ENCODE data around the gene ANKRD13D. TPM values are rescaled to one million over a fixed set of nuclear protein-coding genes. Genes with fewer than 3 reads are reported as not detected.
A peak's percentile ranks its signal among the peaks of the same experiment; 100 is the strongest.
"Not testable (repeated sequence)": the region's sequence is repeated elsewhere in the genome, so short reads cannot be mapped to it uniquely, and the experiment has no call there.

ANKRD13D gene
- polyA plus RNA-seq, 3 donors = 18.9 to 21.1 (median 20.8) TPM

DNA sequence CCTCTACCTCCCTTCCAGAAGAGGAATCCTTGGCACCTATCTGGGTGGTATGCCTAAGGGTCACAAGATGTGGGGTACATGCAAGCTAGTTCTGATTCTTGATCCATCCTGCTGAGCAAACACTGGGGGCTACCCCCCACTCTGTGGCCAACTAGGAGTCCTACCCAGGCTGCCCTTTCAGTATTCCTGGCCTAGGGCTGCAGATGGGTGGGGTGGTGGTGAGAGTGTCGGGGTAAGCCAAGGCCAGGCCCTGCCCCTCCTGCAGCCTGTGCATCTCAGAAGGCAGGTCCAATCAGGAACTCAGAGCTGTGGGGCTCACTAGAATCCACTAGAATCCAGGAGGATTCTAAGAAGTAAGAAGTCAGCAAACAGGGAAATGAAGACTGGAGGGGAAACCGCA, 25.1 kb downstream of the ANKRD13D start:
- no peak for DNase-seq (ENCODE audit: low read depth in 3 of 3, low spot score in 2 of 3)

DNA sequence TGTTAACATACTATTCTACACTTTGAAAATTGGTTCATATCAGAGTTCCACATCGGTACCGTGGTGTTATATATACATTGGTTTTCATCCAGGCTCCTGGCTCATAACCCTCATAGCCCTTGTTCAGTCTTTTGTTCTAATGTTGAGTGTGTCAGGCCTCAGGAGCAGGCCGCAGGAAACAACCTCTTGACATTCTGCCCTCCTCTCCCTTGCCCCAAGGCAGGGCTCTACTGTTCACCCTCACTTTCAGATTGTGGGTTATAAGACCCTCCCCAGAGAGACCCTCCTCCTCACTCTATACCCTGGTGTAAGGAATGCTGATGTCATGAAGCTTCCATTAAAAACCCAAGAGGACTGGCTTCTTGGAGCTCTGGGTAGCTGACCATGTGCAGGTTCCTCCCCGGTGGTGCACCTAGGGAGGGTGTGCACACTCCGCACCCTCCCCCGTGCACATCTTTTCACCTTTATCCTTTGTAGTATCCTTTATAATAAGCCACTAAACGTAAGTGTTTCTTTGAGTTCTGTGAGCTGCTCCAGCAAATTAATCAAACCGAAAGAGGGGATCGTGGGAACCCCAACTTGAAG, 26.3 kb downstream of the ANKRD13D start:
- DNase-seq (ENCODE audit: low read depth in 3 of 3, low spot score in 2 of 3) = no peak

DNA sequence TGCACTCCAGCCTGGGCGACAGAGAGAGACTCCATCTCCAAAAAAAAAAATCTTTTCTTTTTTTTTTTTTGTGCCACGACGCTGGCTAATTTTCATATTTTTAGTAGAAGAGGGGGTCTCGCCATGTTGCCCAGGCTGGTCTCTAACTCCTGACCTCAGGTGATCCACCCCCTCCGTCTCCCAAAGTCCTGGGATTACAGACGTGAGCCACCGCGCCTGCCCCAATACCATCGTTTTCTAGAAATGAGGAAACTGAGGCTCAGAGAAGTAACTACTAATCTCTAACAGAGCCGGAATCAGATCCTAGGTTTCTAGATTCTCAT, 27.7 kb downstream of the ANKRD13D start:
- no peak for DNase-seq (ENCODE audit: low read depth in 3 of 3, low spot score in 2 of 3)

DNA sequence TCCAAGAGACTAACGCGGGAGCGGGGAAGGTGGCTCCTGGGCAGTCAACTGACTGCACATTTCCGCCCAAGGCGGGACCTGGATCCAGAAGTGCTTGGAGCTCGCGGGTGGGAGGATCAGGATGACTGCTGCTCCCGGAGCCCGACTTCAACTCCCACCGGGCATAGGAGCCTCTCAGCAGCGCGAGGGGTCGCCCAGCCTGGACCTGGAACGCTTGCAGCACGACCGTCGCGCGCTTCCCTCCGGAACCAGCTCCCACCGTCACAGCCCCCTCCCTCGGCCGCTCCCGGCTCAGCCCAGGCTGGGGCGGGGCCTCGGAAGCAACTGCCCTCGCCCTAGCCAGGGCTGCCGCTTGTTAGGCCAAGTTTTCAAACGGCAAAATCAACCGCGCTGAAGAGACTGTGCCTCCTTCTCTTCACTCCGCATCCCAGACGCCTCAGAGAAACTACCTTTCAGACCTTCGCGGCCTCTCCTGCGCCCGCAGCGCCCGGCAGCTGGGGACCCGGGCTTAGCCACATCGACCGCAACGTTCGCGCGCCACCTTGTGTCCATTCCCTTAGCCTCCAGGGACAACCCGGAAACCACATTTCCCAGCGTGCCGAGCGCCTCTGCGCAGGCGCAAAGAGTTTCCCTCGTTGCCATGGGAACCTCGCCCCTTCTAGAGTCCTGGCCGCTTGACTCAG, 28.2 kb downstream of the ANKRD13D start:
- DNase-seq (ENCODE audit: low read depth in 3 of 3, low spot score in 2 of 3) = peak; percentile 96 to 97 (median 96)

DNA sequence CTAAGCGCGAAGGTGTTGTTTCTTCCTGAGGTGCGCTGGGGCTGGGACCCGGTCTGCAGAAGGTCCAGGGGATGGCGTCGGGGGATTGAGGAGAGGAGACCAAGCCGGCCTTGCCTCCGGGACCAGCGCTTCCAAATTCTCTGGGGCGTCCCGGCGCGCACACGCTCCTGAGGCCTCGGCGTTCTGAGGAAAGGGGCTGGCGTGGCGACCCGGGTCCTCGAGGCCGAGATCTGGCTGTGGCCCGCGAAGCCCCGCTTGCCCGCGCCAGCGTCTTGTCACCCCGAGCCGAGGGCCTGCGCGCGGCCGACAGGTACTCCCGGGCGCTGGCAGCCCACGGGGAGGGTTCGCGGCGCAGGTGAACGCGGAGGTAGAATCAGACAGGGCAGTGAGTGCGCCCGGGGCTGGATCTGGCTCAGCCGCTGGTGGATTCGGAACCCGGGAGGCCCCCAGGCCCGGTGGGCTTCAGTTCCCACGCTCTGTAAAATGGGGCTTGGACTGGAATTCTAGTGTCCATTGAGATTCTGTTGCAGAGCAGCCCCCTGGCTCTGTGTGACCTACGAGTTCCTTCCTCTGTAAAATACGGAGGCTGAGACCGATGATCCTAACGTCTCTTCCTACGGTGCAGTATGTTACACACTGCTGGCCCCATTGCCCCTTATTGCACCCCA, 28.9 kb downstream of the ANKRD13D start:
- no peak for DNase-seq (ENCODE audit: low read depth in 3 of 3, low spot score in 2 of 3)

DNA sequence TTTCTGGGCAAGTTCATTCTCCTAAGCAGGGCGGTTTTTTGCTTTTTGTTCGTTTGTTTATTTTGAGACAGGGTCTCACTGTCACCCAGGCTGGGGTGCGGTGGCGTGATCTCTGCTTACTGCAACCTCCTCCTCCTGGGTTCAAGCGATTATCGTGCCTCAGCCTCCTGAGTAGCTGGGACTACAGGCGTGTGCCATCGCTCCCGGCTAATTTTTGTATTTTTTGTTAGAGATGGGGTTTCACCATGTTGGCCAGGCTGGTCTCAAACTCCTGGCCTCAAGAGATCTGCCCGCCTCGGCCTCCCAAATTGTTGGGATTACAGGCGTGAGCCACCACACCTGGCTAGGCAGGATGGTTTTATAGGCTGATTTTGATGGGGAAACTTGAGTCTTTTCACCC, 29.8 kb downstream of the ANKRD13D start:
- not testable (repeated sequence) for DNase-seq (ENCODE audit: low read depth in 3 of 3, low spot score in 2 of 3)

DNA sequence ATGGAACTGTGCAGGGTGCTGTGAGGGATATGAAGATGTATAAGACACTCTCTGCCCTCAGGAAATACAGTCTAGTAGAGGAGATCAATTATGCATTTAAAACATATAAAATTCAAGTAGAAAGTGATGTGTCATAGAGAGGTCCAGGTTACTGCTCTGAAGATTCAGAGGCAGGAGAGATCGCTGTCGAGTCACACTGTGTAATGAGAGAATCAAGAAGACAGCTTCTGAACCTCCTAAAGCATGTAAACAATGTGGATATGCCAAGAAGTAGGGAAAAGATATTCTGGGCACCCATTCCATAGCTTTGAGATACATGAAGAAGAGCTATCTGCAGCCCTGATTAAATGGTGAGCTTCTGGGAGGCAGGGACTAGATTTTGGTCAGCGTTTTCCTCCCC, 30.9 kb downstream of the ANKRD13D start:
- DNase-seq (ENCODE audit: low read depth in 3 of 3, low spot score in 2 of 3) = no peak

DNA sequence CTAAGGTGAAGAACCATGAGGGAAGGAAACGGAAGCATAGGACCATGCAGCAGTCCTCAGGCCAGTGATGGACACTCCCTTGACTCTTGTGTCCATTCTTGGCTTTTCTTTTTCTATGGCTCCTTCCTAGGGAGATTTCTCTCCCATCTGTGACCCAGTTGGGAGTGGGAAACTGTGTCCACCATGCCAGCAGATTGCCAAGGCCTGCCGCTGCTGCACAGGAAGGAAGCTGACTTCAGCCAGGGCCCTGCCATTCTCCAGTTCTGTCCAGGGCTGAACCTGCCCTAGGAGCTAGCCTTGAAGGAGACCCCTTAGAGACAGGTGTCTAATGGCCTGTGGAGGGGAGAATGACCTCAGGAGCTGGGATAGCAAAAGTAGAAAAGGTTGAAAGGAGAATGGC, 31.6 kb downstream of the ANKRD13D start:
- no peak for DNase-seq (ENCODE audit: low read depth in 3 of 3, low spot score in 2 of 3)

DNA sequence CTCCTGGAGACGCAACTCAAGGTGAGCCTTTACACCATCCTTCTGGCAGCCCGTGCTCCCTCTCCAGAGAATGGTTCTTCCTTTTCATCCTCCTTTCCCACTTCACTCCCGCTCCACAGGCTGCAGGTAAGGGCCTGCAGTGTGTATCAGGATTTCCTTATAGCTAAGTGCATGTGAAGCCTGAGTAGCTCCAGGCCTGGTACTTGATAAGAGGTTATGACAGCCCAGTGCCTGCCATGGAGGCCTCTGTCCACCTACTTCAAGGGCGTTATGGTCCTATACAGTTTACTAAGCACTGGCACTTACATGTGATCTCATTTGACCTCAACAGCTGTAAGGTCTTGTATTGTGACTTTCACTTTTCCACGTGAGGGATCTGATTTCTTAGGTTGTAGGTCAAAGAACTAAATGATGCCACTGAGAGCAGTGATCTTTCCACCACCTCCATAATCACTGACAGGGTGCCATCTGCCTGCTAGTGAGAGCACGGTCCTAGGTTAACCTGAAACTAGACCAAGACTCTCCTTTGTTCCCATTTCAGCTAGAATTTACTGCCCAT, 32.3 kb downstream of the ANKRD13D start:
- no peak for DNase-seq (ENCODE audit: low read depth in 3 of 3, low spot score in 2 of 3)

DNA sequence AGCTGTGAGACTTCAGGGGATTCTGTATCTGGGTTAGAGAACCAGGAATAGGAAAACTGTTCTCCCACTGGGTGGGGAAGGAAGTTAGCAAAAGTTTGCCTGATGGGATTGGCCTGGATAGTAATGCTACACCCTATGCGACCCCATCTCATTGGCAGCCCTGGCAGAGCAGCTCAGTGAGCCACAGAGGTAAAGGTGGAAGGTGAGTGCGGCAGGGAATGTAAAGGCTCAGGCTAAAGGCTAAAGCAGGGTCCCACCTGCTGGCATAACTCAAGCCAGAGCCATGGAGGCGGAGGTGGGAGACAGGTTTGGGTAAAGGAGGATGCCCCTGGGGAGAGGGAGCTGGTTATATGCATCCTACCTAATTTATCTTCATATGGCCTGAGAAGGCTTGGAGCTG, 32.9 kb downstream of the ANKRD13D start:
- no peak for DNase-seq (ENCODE audit: low read depth in 3 of 3, low spot score in 2 of 3)

DNA sequence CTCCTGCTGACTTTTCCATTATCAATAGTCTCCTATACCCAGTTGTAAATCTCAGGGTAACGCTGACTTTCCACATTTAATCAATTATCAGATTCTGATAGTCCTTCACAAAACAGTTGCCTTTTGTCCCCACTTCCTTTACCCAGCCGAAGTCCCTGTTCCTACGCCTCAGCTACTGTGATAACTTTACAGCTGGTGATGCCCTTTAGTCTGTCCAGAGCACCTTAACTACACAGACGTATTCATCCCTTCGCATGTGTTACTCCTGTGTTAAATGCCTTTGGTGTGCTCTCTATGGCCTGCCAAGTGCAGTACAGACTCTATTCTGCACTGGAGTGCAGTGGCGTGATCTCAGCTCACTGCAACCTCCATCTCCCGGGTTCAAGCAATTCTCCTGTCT, 34.4 kb downstream of the ANKRD13D start:
- no peak for DNase-seq (ENCODE audit: low read depth in 3 of 3, low spot score in 2 of 3)

DNA sequence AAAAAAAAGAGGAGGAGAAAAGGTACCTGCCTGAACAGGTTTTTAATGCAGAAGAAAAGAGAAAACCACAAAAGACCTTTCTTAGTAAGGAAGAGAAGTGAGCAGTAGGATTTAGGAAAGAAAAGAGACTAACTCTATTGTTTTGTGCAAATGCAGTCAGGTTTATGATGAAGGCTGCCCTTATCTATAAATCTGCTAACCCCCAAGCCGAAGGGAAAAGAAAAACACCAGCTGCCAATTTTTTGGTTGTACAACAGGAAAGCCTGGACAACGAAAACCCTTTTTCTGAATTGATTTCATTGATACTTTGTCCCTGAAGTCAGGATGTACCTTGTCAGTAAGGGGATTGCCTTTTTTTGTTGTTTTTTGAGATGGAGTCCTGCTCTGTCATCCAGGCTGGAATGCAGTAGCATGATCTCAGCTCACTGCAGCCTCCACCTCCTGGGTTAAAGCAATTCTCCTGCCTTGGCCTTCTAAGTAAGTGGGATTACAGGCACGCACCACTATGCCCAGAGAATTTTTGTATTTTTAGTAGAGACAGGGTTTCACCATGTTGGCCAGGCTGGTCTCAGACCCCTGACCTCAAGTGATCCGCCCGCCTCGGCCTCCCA, 43.1 kb downstream of the ANKRD13D start:
- DNase-seq (ENCODE audit: low read depth in 3 of 3, low spot score in 2 of 3) = no peak

DNA sequence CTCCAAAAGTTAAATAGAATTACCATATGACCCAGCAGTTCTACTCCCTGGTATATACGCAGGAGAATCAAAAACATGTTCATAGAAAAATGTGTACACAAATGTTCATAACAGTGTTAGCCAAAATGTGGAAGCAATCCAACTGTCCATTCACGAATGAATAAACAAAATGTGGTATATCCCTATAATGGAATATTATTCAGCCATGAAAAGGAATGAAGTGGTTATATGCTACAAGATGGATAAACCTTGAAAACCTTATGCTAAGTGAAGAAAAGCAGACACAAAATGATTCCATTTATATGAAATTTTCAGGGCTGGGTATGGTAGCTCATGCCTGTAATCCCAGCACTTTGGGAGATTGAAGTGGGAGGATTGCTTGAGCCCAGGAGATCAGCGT, 48.2 kb downstream of the ANKRD13D start:
- no peak for DNase-seq (ENCODE audit: low read depth in 3 of 3, low spot score in 2 of 3)

DNA sequence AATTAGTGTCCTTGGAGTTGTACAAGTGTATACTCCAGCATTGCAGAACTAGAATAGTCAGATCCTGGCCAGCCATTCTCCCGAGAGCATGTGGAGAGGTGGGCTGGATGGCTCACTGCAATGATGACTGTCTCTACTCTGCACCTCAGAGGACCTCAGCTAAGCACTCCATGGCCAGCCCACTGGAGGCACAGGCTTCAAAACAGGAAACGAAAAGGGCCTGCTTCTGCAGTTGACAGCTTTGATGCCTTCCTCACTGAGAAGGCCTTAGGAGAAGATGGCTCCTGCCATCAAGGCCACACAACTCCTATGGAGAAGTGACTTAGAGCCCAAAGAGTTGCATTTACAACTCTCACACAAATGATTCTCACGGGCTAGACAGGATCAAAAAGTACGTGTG, 55.2 kb downstream of the ANKRD13D start:
- no peak for DNase-seq (ENCODE audit: low read depth in 3 of 3, low spot score in 2 of 3)

DNA sequence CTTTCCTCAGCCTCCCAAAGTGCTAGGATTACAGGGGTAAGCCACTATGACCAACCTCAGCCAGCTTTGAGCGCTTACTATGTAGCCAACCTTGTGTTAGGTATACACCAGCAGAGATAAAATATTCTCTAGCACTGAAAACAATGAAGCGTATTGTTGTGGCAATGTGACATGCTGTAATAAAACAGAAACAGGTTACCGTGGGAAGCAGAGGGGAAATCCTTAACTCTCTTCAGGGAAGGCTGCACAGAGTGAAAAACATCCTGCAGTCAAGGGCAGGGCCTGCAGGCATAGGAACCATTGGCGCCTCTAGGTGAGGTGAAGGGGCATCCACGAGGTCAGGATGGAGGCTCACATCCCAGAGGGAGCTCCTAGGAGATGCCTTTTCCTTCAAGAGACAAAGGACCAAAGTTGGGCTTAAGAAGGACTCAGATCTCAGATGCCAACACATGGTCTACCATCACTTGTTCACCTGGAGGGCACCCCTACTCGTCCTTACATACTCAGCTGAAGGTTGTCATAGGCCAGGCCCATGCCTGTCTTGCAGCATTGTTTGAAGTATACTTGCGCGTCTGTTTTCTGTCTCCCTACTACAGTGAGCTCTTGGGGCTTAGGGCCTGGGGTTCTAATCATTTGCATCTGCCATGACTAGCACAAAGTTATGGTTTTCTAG, 56.3 kb downstream of the ANKRD13D start:
- no peak for DNase-seq (ENCODE audit: low read depth in 3 of 3, low spot score in 2 of 3)

DNA sequence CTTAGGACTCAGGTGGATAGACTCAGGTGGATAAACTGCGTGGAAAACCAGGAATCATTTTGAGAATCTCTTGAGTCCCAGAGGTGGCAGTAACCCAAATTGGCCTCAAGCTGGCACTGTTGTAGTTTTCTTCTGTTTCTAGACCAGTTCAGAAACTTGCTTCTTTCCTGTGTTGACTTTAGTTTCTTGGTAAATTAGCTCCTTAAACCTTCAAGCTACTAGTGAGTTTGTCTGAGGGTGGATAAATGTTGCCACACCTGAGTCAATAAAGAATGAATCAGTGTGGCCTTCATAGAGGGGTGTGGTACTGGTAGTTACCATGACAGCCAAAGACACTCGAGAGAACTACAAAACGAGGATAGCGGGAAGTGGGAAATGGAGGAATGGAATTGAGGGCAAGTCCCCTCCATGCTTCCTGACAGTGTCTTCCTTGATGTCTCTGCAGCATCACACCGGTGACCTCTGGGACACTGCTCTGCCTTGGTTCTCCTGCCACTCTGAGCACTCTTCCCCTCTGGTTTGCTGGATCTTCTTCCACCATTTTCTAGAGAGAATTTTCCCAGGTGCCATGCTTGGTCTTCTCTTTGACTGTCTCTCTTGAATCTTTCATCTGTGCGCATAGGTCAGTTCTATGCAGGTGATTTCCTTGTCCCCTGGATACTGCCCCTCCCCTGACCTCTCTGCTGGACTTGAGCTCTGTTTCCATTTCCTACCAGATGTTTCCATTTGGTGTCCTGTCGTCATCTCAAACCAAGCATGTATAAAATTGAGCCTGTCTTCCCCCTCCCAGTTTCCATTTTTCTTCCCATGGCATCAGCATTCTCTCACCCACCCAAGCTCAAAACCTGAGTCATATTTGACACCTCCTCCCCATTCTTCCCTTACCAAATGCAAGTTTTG, 57.1 kb downstream of the ANKRD13D start:
- no peak for DNase-seq (ENCODE audit: low read depth in 3 of 3, low spot score in 2 of 3)

DNA sequence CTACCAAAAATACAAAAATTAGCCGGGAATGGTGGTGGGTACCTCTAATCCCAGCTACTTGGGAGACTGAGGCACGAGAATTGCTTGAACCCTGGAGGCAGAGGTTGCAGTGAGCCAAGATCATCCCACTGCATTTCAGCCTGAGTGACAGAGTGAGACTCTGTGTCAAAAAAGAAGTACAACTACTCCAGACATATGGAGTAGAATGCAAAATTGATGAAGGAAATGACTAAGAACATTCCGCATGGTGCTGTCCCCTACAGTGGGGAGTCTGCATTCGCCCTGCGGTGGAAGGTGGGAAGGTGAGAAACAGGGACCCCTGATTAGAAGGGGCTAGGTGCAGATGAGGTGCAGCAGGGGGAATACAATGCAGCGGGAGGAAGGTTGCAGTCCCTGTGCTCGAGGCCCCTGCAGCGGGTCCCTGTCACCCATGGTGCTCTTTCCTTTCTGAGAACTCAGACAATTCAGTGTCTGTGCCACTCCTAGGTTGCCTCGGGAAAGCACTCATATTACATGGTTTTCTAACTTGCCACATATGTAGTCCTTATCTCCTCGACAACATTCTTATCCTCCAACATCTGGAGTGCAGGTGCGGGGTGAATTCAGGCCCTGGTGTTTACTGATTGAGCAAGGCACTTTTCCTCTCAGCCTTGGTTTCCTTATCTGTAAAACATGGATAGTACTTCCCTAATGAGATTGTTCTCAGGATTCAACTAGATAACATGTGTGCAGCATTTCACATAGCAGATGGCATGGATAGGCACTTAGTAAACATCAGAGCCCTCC, 59.1 kb downstream of the ANKRD13D start:
- no peak for DNase-seq (ENCODE audit: low read depth in 3 of 3, low spot score in 2 of 3)

DNA sequence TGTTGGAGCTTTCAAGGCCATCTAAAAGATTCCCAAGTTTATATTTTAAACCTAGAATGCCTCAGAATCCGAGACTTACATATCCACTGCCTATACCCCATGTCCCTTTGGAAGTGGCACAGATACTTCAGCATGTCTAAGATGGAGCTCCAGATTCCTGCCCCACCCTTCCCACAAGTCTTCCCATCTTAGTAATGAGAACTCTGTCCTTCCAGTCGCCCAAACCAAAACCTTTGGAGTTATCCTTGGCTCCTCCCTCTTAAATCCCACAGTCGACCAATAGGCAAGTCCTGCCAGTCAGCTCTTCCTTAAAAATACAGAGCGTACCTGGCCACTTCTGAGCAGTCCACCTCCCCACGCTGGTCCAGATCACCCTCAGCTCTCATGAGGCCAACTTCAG, 59.9 kb downstream of the ANKRD13D start:
- no peak for DNase-seq (ENCODE audit: low read depth in 3 of 3, low spot score in 2 of 3)

DNA sequence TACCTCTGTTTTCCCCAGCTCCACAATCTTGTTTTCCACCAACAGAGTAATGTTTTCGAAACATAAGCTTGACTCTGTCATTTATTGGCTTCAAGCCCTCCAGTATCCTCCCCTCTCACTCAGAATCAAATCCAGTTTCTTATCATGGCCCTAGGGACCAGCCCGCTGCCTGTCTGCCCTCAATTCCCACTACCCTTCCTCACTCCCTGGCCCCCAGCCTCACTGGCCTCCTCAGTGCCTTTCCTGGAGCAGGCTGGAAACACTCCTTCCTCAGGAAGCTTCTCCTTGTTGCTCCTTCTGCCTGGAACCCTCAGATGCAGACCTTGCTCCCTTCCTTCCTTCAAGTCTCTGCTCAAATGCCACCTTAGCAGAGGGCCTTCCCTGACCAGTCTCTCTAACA, 60.4 kb downstream of the ANKRD13D start:
- no peak for DNase-seq (ENCODE audit: low read depth in 3 of 3, low spot score in 2 of 3)

All from right renal cortex interstitium (tissue), 3 donors.